GM19438 (cell line): ENCODE data around the gene PHACTR3.
"Not testable (repeated sequence)": the region's sequence is repeated elsewhere in the genome, so short reads cannot be mapped to it uniquely, and the experiment has no call there.

Experiments
- ATAC-seq: cut with Tn5 transposase; IDR thresholded peaks from one replicate; pipeline ENCODE4 v1.9.1; 2021; ENCODE audit warnings: low read depth; ENCODE audit not compliant: unreplicated experiment

Gene PHACTR3

DNA sequence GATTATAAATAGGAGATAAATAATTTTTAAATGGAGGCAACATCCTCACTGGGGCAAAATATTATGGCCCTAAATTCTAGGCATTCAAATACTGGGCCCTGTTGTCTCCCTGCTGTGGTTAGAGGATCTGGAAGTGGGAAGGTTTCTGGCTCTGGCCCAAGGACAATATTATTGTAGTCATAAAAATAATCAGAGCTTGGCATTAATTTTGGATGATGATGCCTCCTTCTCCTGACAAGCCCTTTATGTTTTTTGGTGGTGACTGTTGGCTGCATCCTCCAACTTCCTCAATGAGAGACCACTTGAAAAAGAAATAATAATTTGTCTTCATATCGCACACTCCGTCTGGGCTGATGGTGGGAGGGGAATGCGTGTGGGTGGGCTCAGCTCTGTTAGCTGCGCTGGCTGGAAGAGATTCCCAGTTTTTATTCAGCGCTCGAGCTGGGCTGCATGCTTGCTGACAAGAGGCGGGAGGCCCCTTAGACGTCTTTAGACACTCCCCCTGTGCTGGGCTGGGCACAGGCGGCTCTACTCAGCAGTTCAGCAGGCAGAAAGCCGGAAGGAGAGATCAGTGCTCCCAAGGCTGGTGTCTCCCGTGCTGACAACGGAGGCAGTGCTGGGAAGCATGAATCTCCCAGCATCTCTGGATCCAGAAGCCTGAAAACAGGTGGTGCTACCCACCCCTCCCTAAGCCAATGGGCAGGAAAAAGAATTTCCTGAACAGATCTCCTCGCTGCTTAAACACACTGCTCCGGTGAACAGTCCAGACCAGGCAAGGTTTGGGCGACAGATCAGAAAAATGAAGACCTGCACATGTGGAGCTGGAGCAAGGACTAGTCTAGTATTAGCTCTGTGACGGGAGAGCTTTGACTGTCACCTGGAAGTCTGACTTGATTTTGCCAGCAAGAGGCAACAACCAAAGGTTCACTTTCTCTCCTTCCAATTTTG is 231.4 kb downstream of the PHACTR3 start:
- ATAC-seq, result no peak

GRCh38 chr20:59836767-59837166 is 232.4 kb downstream of the PHACTR3 start:
- no peak for ATAC-seq

DNA sequence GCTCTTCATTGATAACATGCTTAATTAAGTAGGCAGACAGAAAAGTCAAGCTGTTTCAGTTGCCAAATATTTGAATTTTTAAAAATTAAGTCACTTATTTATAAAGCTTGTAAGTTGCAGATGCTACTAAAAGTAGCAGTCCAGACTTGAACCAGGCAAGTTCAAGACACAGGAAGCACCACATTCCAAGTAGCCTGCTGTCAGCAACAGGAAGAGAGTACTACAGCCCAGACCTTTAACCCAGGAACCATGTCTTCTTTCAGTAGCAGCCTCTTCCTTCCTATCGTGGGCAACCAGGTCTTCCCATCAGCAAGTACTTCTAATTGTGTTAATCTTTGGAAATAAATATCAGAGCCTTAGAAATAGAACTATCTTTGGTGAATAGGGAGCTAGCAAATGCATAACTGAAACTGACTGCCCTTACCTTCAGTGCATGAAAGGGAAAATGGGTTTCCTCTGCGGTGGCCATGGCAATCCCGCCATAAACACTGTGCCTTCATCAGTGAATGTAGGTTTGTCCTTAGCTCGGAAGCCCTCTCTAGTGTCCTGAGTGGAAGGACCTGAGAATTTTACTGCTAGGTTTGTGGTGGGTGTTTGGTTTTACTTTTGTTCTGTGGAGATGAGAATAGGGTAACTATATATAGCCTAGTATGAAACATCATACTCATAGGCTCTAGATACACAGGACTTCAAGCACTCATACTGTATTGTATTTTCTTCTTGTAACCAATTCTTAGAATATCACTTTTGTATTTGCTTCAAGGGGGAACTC is 233.5 kb downstream of the PHACTR3 start:
- no peak for ATAC-seq

DNA sequence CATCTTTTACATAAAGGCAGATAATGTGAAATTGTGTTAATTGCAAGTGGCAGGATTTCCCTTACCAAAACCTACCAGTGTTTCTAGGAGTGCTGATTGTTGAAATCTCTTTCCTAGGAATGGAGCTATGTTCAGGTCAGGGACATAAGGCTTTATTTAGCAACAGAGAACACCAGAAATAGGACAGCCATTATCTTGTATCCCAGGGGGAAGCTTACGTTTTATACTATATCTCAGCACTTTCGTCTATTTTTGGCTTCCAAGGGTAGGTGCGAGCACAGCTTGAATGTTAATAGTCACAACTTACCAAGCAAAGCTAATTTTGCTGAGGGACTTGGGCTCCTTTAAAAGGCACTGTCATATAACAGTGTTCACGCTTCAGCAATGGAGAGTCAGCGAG is 235.1 kb downstream of the PHACTR3 start:
- ATAC-seq, result no peak

DNA sequence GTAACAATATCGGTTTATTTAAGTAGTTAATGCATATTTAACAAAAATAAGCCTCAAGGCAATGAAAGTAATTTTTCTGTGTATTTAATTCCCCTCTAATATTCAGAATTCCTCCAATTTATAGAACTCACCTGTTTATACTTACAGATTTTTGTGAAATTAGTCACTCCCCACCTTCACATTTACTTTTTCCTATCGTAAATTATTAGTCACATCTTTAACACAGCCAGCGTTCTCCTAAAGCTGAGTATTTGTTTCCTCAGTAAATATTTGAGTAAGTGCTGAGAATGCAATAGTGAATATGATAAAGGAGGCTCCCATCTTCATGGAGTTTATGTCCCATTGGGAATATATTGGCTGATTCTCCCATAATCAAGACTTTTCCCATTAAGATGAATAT is 241.1 kb downstream of the PHACTR3 start:
- ATAC-seq, result no peak

DNA sequence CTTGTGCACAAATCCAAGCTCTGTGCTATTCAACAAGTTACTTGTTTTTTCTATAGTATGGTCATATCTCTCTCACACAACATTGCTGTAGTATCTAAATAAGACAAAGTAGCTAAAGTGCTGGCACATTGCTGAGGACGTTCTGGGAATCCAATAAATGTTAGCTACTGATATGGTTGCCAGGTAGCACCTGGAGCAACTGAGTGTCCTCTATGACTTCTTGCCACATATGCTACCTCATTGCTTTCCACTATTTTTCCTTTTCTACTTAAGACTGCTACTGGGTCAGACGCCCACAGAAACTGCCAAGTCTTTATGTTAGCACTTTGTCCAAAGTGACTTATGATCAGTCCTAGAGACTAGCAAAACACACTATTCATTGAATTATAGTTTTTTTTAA is 243.8 kb downstream of the PHACTR3 start:
- no peak for ATAC-seq

DNA sequence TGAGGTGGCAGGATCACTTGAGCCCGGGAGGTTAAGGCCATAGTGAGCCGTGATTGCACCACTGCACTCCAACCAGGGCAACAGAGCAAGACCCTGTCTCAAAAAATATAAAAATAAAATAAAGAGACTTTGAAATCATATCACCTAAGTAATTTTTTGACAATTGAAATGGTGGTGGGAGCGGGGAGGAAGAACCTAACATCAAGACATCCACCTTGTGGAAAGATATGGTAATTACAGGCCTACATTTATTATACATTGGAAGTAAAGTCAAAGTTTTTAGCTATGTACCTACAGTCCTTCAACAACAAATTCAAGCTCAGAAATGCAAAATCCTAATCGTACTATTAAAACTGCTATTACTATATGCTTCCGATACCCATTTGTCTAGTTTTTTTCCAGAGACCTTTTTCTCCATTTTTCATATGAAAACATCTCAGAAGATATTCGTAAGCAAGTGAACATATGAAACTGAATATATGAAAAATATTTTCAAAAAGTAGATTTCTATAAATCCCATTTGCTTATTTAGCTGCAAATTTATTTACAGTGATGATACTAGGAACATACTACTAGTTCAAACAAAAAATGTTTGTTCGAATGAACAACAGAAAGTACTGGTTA is 245.8 kb downstream of the PHACTR3 start:
- ATAC-seq, result no peak

DNA sequence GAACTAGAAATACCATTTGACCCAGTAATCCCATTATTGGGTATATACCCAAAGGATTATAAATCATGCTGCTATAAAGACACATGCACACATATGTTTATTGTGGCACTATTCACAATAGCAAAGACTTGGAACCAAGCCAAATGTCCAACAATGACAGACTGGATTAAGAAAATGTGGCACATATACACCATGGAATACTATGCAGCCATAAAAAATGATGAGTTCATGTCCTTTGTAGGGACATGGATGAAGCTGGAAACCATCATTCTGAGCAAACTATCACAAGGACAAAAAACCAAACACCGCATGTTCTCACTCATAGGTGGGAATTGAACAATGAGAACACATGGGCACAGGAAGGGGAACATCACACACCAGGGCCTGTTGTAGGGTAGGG is 252.2 kb downstream of the PHACTR3 start:
- ATAC-seq, result not testable (repeated sequence)

- not testable (repeated sequence) for ATAC-seq
Measured at GRCh38 chr20:59856941-59857340, 252.6 kb downstream of the PHACTR3 start.

GRCh38 chr20:59857966-59858365 is 253.6 kb downstream of the PHACTR3 start:
- no peak for ATAC-seq

DNA sequence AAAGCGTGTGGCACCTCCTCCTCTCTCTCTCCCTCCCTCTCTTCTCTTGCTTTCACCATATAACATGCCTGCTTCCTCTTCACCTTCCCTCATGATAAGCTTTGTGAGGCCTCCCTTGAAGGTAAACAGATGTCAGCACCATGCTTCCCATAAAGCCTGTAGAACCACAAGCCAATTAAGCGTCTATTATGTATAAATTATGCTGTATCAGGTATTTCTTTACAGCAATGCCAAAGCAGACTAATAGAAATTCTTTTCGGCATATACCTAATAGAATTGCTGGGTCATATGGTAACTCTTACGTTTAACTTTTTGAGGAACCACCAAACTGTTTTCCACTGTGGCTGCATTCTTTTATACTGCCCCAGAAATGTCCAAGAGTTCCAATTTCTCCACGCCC is 254.1 kb downstream of the PHACTR3 start:
- no peak for ATAC-seq

DNA sequence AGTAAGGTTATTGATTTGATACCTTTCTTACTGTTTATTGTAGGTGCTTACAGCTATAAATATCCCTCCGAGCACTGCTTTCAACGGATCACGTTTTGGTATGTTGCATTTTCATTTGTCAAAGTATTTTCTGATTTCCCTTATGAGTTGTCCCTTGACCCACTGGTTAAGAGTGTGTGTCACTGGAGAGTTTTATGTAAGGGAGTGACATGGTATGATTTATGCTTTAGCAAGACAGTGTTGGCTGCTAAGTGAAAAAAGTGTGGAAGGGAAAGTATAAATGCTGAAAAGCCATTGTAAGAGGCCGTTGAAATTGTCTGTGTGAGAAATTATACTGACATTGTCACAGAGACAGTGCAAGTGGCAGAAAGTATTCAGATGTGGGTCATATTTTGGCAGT is 257.1 kb downstream of the PHACTR3 start:
- ATAC-seq, result no peak

- no peak for ATAC-seq
Measured at GRCh38 chr20:59863058-59863457, 258.7 kb downstream of the PHACTR3 start.

DNA sequence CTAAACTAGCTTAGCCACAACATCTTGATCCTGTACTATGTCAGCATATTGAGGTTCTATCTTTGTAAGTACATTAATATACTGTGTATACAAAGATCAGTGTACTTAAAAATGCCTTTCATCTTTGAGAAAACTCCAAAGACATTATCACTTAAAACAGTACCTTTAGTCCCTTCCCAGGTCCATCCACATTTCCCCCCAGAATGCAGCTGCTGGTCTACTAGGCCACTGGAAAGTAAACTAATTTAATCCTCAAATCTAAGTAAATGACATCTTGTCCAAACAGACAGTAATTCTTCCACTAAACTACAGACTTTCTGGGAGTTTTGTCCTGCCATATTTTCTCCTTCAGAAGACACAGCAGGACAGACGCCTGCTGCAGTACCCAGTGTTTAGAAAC is 260.4 kb downstream of the PHACTR3 start:
- no peak for ATAC-seq

DNA sequence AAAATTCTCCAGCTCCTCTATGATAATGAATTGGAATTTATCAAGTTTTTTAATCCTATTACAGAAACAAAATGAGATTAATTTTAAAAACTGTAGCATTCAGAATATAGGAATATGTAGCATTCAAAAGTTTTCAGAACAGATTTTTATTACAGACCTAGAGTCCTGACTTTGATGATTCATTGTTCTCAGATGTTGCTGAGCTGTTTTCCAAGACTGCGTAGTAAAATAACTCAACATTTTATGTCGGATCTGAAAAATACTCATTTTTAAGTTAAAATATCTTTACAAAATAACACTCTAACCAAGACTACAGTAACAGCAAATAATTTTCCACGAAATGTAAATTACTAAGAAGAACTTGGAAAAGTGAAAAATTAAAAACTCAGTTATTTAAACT is 262.0 kb downstream of the PHACTR3 start:
- ATAC-seq, result no peak

GRCh38 chr20:59871096-59871495 is 266.8 kb downstream of the PHACTR3 start:
- no peak for ATAC-seq

DNA sequence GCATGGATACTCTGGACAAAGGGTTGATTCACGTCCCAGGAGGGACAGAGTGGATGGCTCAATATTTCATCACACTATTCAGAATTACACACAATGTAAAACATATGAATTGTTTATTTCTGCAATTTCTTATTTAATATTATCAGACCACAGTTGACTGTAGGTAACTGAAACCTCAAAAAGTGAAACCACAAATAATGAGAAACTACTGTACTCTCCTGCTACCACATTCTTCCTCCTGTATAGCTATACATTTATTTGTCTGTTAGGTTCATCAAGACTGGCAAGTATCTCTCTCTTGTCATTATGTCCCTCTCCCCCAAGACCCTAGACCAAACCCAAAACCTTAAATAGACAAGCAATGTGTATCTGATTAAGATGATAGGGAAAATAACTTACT is 269.1 kb downstream of the PHACTR3 start:
- ATAC-seq, result no peak

- ATAC-seq, result no peak
Measured at GRCh38 chr20:59880198-59880597, 275.9 kb downstream of the PHACTR3 start.

DNA sequence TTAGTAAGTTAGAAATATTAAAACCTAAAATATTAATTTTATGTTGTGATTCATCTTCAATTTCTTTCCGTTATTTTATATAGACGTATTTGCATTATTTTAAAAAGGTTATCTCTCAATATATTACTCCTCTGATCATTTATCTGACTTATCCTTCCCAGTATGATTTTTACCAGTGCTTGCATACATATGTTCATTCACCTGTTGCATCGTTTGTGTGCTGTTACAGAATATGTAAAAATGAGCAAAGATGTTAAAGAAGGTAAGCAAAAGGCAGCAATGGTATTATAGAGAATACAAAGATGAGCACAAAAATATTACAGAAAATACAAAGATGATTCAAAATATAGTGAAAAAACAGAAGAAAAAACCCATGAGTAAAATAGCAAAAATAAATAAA is 280.2 kb downstream of the PHACTR3 start:
- no peak for ATAC-seq

DNA sequence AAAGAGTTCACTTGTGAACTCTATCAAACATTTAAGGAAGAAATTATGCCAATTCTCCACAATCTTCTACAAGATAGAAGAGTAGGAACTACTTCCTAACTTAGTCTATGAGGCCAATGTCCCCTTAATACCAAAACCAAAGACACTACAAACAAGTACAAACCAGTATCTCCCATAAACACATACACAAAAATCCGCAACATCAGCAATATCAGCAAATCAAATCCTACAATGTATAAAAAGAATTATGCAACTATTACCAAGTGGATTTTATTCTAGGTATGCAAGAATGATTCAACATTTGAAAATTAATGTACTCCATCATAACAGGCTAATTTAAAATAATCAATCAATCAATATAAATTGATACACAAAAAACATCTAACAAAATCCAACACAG is 283.7 kb downstream of the PHACTR3 start:
- ATAC-seq, result no peak

GRCh38 chr20:59890035-59890434 is 285.7 kb downstream of the PHACTR3 start:
- not testable (repeated sequence) for ATAC-seq
